Measurements from ENCODE around the gene CACNG5. TPM values are rescaled to one million over a fixed set of nuclear protein-coding genes. Genes with fewer than 3 reads are reported as not detected.

Gene CACNG5
- total RNA-seq, 3 donors from 2014 or later = not detected

- intact Hi-C loops (cut with DNase I; ENCODE audit: low total_unique reads) = no loop called here
- Histone ChIP-seq H3K27me3 (no peaks in the 10 kb centered on the region), H3K36me3 (no peaks in the 10 kb centered on the region), H3K4me1 (no peaks in the 10 kb centered on the region), H3K27ac (no peak overlapping the region), H3K4me3 (no peak overlapping the region), H3K9me3 (no peaks in the 10 kb centered on the region)
- DNase-seq (ENCODE audit: low spot score in 2 of 2) = no peak
- no peak for TF ChIP-seq POLR2A (IDR thresholded peaks at IDR 0.05)
- TF ChIP-seq POLR2AphosphoS5 (IDR thresholded peaks at IDR 0.05) = no peak
- TF ChIP-seq CTCF (IDR thresholded peaks at IDR 0.05) = no peak
Observed at GRCh38 chr17:66847704-66848103, 12.8 kb downstream of the CACNG5 start.

DNA sequence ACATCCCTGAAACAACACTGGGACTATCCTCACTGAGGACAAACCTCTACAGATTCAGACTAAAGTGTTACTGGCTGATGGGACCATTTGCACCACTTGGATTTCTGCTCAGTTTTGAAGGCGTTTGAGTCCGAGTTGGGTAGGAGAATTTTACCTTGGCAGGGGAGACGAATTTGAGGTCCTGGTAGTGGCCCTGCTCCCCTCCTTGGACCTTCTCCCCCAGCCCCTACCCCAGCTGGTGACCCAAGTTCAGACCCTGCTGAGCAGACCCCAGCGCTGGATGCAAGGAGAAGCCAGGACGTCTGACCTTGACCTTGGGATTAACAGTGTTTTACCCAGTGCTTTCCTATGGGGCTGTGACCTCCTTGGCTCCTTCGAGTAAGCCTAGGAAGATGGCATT lies 13.6 kb downstream of the CACNG5 start:
- no peaks in the 10 kb centered on the region for H3K27me3 ChIP-seq
- intact Hi-C loops (cut with DNase I; ENCODE audit: low total_unique reads) = no loop called here

GRCh38 chr17:66849032-66849655 lies 14.2 kb downstream of the CACNG5 start:
- no peaks in the 10 kb centered on the region for H3K27me3 ChIP-seq
- no peak overlapping the region for H3K4me3 ChIP-seq
- no peak for TF ChIP-seq CTCF (IDR thresholded peaks at IDR 0.05)
- no peak for TF ChIP-seq POLR2AphosphoS5 (IDR thresholded peaks at IDR 0.05)
- TF ChIP-seq POLR2A (IDR thresholded peaks at IDR 0.05) = no peak
- H3K36me3 ChIP-seq = no peaks in the 10 kb centered on the region
- H3K27ac ChIP-seq = no peak overlapping the region
- no peaks in the 10 kb centered on the region for H3K4me1 ChIP-seq
- intact Hi-C loops (cut with DNase I; ENCODE audit: low total_unique reads) = no loop called here
- no peak for DNase-seq (ENCODE audit: low spot score in 2 of 2)
- H3K9me3 ChIP-seq = no peaks in the 10 kb centered on the region

More for the DNA sequence above, 13.6 kb downstream of the CACNG5 start:
- H3K4me3 ChIP-seq = no peak overlapping the region
- no peak for DNase-seq (ENCODE audit: low spot score in 2 of 2)
- no peak overlapping the region for H3K27ac ChIP-seq
- H3K4me1 ChIP-seq = no peaks in the 10 kb centered on the region
- TF ChIP-seq CTCF (IDR thresholded peaks at IDR 0.05) (no peak), POLR2A (IDR thresholded peaks at IDR 0.05) (no peak), POLR2AphosphoS5 (IDR thresholded peaks at IDR 0.05) (no peak)
- no peaks in the 10 kb centered on the region for H3K9me3 ChIP-seq
- H3K36me3 ChIP-seq = no peaks in the 10 kb centered on the region

GRCh38 chr17:66849851-66850580 lies 15.1 kb downstream of the CACNG5 start:
- Histone ChIP-seq H3K27ac (no peak overlapping the region), H3K4me1 (no peaks in the 10 kb centered on the region), H3K27me3 (no peaks in the 10 kb centered on the region), H3K4me3 (no peak overlapping the region), H3K9me3 (peaks cover 3 to 5% of the 10 kb centered on the region in 2 donors), H3K36me3 (no peaks in the 10 kb centered on the region)
- no peak for DNase-seq (ENCODE audit: low spot score in 2 of 2)
- intact Hi-C loops (cut with DNase I; ENCODE audit: low total_unique reads) = no loop called here
- TF ChIP-seq CTCF (IDR thresholded peaks at IDR 0.05) (no peak), POLR2A (IDR thresholded peaks at IDR 0.05) (no peak), POLR2AphosphoS5 (IDR thresholded peaks at IDR 0.05) (no peak)

DNA sequence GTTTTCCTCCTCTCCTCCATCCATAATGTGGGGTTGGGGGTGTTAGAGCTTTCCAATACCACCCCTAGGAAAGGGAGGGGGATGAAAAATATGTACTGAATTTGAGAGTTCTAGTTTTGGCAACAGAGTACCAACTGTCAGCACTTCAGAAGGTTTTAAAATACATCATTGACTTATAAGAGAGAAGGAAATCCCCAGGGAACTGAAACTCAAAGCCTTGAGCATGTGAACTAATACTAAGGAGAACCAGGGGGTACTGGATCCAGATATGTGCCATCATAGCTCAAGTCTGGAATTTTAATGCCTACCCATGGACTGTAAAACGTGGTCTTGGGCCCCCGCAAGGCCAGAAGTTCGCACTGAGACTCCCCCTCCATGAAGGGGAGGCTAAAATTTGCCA lies 15.8 kb downstream of the CACNG5 start:
- Histone ChIP-seq H3K4me3 (no peak overlapping the region), H3K27me3 (no peaks in the 10 kb centered on the region), H3K36me3 (no peaks in the 10 kb centered on the region), H3K4me1 (no peaks in the 10 kb centered on the region), H3K9me3 (peaks cover 4 to 9% of the 10 kb centered on the region in 2 donors), H3K27ac (no peak overlapping the region)
- TF ChIP-seq CTCF (IDR thresholded peaks at IDR 0.05) (no peak), POLR2A (IDR thresholded peaks at IDR 0.05) (no peak), POLR2AphosphoS5 (IDR thresholded peaks at IDR 0.05) (no peak)
- intact Hi-C loops (cut with DNase I; ENCODE audit: low total_unique reads) = no loop called here
- DNase-seq (ENCODE audit: low spot score in 2 of 2) = no peak
